Effector memory CD4-positive, alpha-beta T cell (primary cell): ENCODE measurements around the gene DGUOK.
A peak's percentile ranks its signal among the peaks of the same experiment; 100 is the strongest.

ENCODE experiments used
- DNase-seq, 3 donors: peaks; one replicate each; pipeline ENCODE4 v3.0.0-alpha.2; 2020
- H3K27ac ChIP-seq: 2 replicates; pipeline ENCODE4 v1.7.0; 2013; ENCODE audit warnings: mild to moderate bottlenecking, low read length, moderate library complexity; ENCODE audit not compliant: insufficient read depth, poor library complexity, severe bottlenecking
- H3K27me3 ChIP-seq: replicated peaks from 2 replicates; pipeline ENCODE4 v1.7.0; 2013; ENCODE audit warnings: mild to moderate bottlenecking, low read length; ENCODE audit not compliant: insufficient read depth, control insufficient read depth, poor library complexity, severe bottlenecking
- H3K36me3 ChIP-seq: 2 replicates; pipeline ENCODE4 v1.7.0; 2013; ENCODE audit warnings: mild to moderate bottlenecking, low read length, moderate library complexity; ENCODE audit not compliant: control insufficient read depth, insufficient read depth
- H3K4me1 ChIP-seq: 2 replicates; pipeline ENCODE4 v1.7.0; 2013; ENCODE audit warnings: low read length, mild to moderate bottlenecking; ENCODE audit not compliant: control insufficient read depth, insufficient read depth, poor library complexity, severe bottlenecking
- H3K4me3 ChIP-seq: 2 replicates; pipeline ENCODE4 v1.7.0; 2013; ENCODE audit warnings: low read length, low read depth, mild to moderate bottlenecking; ENCODE audit not compliant: insufficient read depth, poor library complexity, severe bottlenecking
- H3K9me3 ChIP-seq: 2 replicates; pipeline ENCODE4 v1.7.0; 2013; ENCODE audit warnings: mild to moderate bottlenecking, low read length, moderate library complexity; ENCODE audit not compliant: control insufficient read depth

DGUOK gene

DNA sequence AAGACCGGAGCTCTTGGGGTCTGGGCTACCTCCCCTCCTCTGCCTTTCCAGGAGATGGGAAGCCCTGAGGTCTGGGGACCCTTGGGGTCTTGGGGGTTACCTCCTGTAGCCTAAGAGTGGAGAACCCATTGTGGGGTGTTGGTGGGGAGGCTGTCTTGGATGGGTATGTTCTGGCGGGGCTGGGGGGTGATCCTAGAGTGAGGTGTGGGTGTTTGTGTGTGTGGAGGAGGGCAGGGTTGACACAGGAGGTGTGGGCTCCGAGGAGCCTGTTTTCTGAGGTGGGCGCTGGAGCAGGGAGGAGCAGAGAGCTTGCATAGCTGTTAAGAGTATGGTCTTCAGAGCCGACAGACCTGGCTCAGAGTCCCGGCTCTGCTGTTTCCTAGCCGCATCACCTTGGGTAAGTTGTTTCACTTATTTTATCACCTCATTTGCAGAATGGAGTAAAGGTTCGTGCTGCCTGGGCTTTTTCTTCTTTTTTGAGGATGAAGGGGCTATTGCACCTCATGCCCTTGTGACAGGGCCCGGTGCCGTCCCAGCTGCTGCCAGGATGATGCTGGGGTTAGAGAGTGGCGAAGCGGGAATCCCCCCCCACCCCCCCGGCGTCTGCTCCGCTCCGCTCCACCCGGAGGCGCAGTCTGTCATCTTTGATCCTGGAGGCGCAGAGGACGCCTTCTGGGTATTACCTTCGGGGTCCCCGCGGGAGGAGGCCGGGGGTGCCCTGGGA, 75.3 kb downstream of the DGUOK start:
- DNase-seq = peak in 1 of 3 donors; percentile 65
- H3K27me3 ChIP-seq = no peaks in the 10 kb centered on the region
- peak overlapping the region; percentile 62 for H3K27ac ChIP-seq
- H3K4me1 ChIP-seq = peaks cover 17% of the 10 kb centered on the region
- peak overlapping the region; percentile 51 for H3K4me3 ChIP-seq
- H3K36me3 ChIP-seq = no peaks in the 10 kb centered on the region
- no peaks in the 10 kb centered on the region for H3K9me3 ChIP-seq

GRCh38 chr2:74002505-74003421, 76.1 kb downstream of the DGUOK start:
- Histone ChIP-seq H3K4me1 (peaks cover 17% of the 10 kb centered on the region), H3K36me3 (peaks cover 2% of the 10 kb centered on the region), H3K27me3 (no peaks in the 10 kb centered on the region), H3K4me3 (peak overlapping the region; percentile 51), H3K9me3 (no peaks in the 10 kb centered on the region), H3K27ac (peak overlapping the region; percentile 62)
- DNase-seq = peak in 2 of 3 donors; percentile 73 to 75

DNA sequence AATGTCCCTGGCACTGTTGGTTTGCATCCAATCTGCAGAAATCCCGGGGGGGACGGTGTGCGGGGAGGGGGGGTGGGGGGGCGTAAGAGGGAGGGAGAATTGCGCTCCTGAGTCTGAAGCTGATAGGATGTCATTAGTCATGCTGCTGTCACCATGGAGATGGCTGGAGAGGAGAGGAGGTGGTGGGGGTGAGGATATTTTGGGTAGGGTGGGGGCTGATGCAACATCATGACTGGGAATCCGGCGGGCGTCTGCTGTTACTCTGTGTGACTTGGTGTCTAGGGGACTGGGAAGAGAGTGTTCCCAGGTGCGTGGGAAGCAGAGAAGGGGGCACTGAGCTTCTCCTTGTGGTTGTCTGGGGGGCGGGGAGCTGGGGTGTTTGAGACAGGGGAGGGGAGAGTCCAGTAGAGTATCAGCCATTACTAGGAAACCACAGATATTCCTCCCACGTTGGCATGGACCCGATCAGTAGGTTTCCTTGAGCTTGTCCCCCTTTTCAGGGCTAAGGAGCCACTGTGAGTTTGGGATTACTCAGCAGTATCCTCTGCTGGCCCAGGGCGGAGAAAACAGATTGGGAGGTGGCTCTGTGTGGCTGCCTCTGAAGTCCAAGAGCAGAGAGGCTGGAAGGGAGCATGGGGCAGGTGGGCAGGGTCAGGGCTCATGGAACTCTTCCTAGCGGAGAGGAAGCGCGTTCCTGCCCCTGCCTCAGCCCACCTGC, 77.0 kb downstream of the DGUOK start:
- H3K27ac ChIP-seq = peak overlapping the region; percentile 62
- H3K36me3 ChIP-seq = peaks cover 3% of the 10 kb centered on the region
- H3K4me1 ChIP-seq = peaks cover 11% of the 10 kb centered on the region
- no peak overlapping the region for H3K4me3 ChIP-seq
- DNase-seq = no peak
- H3K27me3 ChIP-seq = no peaks in the 10 kb centered on the region
- H3K9me3 ChIP-seq = no peaks in the 10 kb centered on the region

- H3K27ac ChIP-seq = no peak overlapping the region
- H3K36me3 ChIP-seq = peaks cover 3% of the 10 kb centered on the region
- H3K4me3 ChIP-seq = no peak overlapping the region
- peaks cover 11% of the 10 kb centered on the region for H3K4me1 ChIP-seq
- H3K9me3 ChIP-seq = no peaks in the 10 kb centered on the region
- no peaks in the 10 kb centered on the region for H3K27me3 ChIP-seq
- DNase-seq = no peak
These were observed 77.8 kb downstream of the DGUOK start for GRCh38 chr2:74004212-74005182.

DNA sequence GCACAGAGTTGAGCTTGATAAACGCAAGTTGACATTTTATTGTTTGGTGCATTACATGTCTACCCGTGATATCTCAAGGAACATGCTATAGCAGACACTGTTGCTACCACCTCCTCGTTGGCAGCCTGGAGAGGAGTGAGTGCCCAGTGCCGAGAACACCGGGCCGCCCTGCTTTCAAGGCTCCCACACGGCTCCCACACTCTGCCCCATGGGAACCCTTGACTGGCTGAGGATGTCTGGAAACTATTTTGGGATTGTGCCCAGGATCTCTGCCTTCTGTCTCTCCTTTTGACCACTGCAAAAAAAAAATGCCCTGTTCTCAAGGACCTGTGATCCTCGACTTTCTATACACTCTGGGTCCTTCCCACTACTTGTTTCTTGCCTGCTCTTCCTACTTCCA, 79.1 kb downstream of the DGUOK start:
- no peak overlapping the region for H3K27ac ChIP-seq
- no peaks in the 10 kb centered on the region for H3K27me3 ChIP-seq
- peaks cover 11% of the 10 kb centered on the region for H3K4me1 ChIP-seq
- H3K4me3 ChIP-seq = no peak overlapping the region
- no peaks in the 10 kb centered on the region for H3K9me3 ChIP-seq
- H3K36me3 ChIP-seq = peaks cover 3% of the 10 kb centered on the region
- DNase-seq = no peak

DNA sequence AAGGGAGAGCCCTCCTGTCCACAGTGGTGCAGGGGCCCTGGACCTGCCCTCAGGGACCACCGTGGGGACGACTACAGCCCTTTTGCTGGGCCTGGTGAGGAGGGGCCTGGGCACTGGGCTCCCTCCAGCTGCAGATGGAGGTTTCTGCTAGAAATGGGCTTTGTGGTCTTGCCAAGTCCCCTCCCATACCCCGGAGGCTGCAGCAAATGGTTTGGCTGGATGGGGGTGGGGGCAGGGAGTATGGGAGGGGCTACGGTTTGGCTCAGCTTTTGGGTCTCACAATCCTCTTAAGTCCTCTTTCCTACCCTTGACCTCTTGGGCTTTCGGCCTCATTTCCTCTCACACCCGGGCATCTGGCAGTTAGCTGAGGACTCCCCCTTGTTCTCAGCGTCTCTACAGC, 79.8 kb downstream of the DGUOK start:
- Histone ChIP-seq H3K36me3 (peaks cover 3% of the 10 kb centered on the region), H3K4me1 (peaks cover 11% of the 10 kb centered on the region), H3K4me3 (no peak overlapping the region), H3K9me3 (no peaks in the 10 kb centered on the region), H3K27me3 (no peaks in the 10 kb centered on the region), H3K27ac (no peak overlapping the region)
- no peak for DNase-seq

DNA sequence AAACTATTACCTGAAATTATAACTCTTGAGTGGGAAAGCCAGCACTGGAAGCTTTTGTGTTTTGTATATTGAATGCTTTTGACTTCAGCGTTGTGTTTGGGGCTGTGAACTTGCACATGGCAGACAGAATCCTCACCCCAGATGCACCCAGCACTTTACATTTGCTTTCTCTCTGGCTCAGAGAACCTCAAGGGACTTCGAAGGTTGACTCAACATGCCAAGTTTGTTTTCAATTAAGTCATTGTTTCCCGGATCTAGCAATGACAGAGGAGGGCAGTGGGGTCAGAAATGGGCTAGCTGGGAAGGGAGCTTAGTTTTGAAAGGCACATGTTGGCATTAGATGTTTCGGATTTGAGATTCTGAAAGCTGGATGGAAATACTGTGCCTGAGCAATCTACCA, 80.4 kb downstream of the DGUOK start:
- Histone ChIP-seq H3K4me1 (peaks cover 5% of the 10 kb centered on the region), H3K36me3 (peaks cover 3% of the 10 kb centered on the region), H3K27ac (no peak overlapping the region), H3K9me3 (no peaks in the 10 kb centered on the region), H3K27me3 (no peaks in the 10 kb centered on the region), H3K4me3 (no peak overlapping the region)
- DNase-seq = no peak

GRCh38 chr2:74007711-74008110, 81.0 kb downstream of the DGUOK start:
- no peak overlapping the region for H3K4me3 ChIP-seq
- no peak for DNase-seq
- no peaks in the 10 kb centered on the region for H3K9me3 ChIP-seq
- H3K36me3 ChIP-seq = peaks cover 3% of the 10 kb centered on the region
- peaks cover 5% of the 10 kb centered on the region for H3K4me1 ChIP-seq
- H3K27me3 ChIP-seq = no peaks in the 10 kb centered on the region
- no peak overlapping the region for H3K27ac ChIP-seq
